Measurements from ENCODE around the gene DNM3.

The DNM3 gene

DNA sequence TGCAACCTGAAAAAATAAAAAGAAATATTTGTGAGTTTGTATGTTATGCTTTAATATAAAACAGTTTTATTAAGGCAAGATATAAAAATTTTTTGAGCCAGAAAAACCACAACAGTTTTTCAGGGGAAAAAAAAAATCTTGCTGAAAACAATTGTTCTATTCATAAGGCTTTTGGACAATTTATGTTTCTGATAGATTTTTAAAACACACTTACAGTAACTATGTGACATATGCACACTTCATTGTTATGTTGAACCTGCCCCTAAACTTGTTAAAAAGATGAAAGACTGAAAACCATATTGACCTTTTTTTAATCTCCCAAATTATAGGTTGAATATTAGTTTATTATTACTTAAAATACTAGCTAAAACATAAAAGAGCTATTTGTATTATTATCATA, 299.3 kb downstream of the DNM3 start:
- no peak for DNase-seq (ENCODE audit: low read depth)

DNA sequence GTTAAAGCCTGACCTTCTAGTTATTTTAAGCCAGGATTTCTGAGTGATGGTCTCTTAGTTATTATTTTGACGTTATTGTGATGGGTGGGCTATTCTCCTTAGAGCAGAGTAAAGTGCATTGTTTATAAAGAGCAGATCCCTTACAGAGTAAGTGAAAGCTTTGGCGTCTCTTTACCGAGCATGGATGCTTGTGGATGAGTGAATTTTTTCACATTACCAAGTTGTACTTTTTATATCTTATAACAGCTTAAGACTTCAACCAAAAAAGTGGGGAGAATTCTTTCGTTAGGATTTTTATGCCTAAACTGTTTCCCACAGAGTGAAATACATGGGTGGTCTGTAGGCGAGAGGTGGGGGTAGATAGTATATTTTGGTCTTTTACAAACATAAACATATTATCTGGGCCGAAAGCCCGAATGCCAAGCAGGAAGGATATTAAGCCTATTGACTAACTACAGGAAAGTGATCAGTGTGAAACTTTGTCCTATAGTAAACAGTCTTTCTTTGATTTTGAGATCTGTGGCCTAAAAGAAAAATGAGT, 300.1 kb downstream of the DNM3 start:
- no peak for DNase-seq (ENCODE audit: low read depth)

DNA sequence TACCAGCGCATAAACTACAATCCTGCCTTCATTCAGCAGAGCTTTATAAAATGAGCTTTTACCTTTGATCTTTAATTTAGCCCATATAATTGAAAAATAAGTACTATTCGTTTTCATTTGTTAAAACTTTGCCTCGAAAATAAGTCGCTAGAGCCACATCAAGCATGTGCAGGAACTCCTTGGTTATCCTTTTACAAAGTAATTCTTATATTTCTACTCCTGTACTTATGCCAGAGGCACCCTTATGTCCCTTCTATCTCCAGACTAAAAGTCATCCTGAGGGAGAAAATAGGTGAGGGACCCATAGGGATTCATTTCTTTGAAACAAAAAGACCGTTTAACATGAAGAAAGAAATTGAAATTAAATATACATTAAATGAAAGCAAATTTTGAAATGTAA, 301.0 kb downstream of the DNM3 start:
- no peak for DNase-seq (ENCODE audit: low read depth)

DNA sequence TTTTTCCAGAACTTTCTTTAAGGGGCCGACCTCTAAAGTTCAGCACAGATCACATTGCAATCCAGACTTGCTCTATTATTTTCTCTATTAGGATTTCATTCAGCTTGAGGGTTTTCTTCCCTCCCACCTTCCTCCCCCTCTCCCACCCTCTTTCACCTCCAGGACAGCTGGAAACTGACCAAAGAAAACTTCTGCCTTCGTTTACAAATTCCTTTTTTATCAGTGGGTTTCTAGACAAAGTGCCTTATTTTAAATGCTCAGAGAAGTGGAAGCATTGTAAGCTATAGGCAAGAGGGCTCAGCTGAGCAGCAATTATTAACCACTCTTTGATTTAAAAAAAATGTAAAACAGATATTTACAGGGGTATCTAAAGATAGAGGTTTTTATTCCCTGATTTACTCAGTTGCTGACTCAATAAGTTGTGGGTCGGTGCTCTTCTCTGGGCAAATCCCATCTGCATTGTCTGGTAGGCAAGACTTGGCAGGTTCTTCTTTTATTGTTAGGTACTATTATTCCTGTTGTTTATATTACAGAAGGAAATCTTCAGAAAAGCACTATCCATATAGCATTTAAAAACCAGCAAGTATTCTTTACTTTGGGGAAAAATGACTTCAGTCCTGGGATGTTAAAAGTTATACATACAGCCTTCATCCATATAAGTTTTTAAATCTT, 302.2 kb downstream of the DNM3 start:
- DNase-seq (ENCODE audit: low read depth) = no peak

DNA sequence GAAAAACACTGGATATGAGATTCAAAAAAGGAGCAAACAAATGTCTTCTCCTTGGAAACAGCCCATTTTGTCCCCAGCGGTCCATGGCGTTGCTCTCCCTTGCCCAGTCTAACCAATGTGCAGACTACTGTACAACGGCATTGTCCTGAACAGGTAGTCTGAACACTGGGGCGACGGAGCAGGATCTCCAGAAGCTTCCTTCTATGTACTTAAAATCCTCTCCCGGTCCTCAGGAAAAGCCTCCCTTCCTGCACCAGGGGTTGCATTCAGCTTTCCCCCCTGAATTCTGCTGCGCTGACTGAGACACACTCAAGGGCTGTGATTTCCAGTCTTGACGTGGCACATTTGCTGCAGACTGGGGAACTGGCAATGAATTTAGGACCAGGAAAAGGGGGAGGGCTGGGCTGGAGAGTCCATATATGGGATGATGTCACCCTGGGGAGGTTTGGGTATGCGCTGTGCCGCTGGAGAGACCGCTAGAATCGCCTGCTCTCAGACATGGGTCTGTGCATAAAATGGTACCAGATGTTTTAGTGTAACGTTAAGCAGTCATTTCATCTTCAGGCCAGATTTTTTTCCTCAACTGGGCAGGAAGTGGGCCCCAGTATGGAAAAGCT, 303.3 kb downstream of the DNM3 start:
- DNase-seq (ENCODE audit: low read depth) = peak; percentile 99

DNA sequence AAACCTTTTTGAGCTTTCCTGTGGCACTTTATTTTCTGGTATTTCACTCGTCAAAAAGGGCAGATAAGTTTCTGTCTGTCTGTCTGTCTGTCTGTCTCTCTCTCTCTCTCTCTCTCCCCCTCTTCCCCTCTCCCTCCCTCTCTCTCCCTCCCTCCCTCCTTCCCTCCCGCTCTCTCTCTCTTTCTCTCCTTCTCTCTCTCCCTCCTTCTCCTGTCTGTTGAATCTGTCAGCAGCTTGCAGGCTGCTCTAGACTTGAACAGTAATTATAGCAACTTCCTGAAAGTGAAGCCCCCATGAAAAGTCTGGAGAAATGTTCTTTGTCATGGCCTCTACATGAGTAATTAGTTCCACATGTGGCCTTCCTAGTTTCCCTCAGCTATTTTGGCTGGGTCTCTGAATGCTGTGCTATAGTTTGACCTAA, 303.9 kb downstream of the DNM3 start:
- DNase-seq (ENCODE audit: low read depth) = peak; percentile 41

DNA sequence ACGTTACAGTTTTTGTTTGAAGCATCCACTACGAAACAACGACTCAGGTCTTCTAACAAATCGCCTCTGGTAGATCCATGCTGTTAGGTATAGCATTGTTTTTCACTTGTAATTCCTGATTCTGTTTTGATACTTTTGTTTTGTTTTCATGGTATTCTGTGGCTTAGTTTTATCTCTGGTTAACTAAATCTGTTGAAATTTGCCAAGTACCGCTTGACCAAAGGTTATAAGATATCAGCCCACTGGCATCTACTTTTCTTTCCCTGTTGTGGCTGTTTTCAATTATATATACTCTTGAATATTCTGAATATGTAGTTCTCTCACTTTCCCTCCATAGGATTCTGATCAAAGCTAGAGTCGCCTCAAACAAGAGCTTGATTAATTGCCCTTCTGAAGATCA, 304.4 kb downstream of the DNM3 start:
- no peak for DNase-seq (ENCODE audit: low read depth)

DNA sequence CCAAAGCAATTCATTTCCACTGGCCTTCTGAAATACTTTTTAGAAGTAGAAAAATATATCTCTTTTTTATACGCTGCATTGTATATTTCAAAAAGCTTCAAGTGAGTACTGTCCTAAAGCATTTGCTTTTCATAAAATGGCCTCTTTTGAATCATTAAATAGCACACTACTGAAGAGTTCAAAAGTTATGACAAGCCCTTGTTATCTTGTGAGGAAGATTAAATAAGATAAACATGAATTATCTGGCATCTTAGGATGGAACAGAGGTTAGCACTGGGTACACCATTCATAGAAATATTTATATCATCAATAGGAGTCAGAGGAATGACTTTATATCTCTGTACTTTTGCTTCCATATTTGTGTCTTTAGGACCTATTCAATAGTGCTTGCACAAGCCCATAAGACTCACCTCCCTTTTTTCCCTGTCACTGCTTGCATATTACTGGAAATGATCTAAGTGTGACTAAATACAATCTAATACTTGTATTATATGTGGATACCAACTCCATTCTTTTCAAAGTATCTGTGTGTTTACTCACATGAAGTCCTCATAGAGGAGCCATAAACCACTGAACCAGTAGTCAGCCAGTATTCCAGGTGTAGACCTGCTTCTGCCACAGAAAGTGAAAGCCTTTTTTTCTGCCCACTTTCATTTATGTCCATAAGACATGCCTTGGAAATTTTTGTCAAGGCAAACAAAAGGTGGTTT, 305.0 kb downstream of the DNM3 start:
- no peak for DNase-seq (ENCODE audit: low read depth)

DNA sequence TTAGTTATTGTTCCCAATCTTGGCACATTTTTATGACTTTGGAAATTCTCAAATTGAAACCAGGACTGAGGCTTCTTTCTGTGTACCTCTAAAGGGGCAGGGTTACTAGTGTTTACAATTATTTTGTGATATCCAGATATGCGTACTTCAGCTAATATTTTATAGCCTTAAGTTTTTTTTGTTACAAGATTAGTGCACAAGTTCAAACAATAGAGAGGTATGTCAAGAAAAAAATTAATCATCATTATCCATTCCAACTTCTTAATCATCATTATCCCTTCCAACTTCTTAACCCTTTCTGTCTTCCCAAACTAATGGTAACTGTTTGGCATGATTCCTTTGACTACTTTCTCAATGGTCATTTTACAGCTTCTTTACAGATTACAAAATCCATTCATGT, 306.2 kb downstream of the DNM3 start:
- DNase-seq (ENCODE audit: low read depth) = no peak

DNA sequence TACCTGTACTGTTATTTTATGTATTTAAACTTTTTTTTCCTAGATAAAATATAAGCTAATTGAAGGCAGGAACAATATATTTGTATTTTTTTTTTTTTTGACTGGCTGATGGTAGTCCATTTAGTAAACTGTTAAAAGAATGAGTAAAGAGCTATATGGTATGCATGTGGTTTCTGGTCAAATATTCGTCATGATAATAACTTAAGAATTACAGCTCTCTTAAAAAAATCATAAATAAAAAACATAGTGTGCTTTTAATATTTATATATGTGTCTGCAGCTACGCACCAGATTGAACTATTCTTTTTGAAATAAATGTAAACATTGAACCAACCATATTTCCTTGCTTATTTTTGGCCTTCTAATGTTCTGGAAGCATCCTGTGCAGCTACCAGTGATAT, 306.9 kb downstream of the DNM3 start:
- DNase-seq (ENCODE audit: low read depth) = no peak

DNA sequence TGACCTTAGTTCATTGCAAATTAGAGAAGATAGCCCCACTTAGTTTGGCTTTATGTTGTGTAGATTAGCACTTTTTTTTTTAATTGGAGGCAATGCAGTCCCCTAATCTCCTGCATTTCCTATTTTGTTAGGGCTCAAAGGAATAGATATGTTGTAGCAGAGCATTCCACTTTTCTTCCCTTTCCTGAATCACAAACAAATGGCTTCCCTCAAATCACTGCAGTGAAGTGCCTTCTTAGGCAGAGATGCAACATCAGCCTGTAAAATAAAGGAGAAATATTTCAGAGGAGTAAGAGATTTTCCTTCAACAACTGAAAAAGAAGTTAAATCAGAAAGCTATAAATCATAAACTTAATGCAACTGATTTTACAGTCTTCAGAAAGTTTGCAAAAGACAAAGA, 307.4 kb downstream of the DNM3 start:
- DNase-seq (ENCODE audit: low read depth) = no peak

DNA sequence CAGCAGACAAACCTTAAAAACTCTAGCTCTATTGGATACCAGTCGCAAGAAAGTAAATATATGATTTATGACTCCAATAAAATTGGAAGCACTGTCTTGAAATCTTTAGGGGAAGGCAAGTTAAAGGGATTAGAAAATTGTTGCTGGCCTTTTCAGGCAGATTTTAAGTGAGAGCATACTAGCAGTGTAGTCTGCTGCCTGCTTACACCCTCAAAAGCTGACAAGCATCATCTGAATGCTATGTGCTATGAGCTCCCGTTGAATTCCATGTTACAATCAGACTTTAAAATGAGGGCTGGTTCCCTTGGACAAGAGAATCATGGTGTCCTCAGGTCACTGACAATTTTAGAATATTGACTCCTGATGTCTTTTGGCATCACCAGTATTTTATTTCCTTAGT, 308.0 kb downstream of the DNM3 start:
- DNase-seq (ENCODE audit: low read depth) = no peak

DNA sequence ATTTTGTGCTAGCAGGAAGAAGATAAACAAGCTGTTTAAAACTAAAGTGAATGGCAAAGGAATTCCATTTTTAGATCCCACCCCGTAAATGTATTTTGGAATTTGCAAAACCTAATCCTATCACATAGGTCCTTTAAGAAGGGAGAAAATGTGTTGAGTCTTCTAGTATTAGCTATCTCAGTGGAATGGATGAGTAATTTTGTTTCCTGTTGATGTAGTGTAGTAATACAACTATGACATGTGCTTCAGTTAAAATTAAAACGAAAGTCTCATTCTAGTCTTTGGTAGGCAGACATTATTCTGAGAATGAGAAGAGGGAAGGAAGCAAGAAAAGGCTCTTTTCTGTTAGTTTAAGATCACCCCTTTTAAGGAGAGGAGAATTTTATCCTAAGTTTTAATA, 313.3 kb downstream of the DNM3 start:
- DNase-seq (ENCODE audit: low read depth) = peak; percentile 63

DNA sequence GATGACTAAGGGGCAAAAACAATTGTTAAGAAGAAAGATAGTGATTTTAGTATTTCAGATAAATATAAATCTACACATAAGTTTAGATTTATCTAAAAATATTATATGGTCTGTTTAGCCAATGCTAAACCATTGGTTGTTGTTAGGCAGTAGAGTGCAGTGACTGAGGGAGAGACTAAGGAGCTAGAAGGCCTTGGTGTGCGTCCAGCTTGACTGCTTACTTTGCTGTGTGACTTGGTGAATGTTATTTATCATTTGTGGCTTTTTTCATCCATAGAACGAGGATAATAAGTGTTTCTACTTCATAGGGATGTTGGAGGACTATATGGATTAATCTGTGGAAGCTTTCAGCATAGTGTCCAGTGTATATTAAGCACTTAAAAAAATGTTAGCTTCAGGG, 314.5 kb downstream of the DNM3 start:
- no peak for DNase-seq (ENCODE audit: low read depth)

DNA sequence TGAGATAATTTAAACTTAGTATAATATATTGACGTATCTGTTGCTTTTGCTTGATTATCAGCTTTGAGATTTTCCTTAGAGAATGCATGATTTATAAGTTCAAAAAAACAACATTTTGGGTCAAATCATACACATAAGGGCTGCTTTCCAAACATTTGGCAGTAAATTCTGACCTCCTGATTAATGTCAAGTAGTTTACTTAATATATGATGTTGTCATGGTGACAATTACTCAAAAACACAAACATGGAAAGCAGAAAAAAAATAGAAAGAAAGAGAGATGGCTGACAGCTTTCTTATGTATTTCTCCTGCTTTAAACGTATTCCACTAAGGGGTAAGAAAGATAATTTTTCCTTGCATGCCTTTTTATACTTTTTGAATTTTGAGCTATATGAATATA, 320.9 kb downstream of the DNM3 start:
- DNase-seq (ENCODE audit: low read depth) = no peak

DNA sequence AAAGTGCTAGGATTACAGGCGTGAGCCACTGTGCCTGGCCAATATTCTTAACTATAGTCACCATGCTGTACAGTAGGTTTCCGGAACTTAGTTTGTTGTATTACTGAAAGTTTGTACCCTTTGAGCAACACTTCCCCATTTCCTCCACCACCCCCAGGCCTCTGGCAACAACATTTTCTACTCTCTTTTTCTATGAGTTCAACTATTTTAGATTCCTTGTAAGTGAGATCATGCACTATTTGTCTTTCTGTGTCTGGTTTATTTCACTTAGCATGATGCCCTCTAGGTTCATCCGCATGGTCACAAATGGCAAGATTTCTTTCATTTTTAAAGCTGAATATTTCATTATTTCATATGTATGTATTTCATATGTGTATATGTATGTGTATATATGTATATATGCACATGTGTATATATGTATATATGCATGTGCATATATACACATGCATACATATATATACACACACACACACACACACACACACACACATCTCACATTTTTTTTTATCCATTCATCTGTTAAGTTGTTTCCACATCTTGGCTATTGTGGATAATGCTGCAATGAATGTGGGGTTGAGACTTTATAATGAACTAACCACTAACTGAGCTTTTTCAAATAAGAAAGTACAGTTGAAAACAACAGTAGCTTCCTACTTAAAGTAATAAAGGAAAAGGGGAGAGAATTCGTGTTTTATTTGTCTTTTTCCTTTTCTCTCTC, 322.4 kb downstream of the DNM3 start:
- no peak for DNase-seq (ENCODE audit: low read depth)

DNA sequence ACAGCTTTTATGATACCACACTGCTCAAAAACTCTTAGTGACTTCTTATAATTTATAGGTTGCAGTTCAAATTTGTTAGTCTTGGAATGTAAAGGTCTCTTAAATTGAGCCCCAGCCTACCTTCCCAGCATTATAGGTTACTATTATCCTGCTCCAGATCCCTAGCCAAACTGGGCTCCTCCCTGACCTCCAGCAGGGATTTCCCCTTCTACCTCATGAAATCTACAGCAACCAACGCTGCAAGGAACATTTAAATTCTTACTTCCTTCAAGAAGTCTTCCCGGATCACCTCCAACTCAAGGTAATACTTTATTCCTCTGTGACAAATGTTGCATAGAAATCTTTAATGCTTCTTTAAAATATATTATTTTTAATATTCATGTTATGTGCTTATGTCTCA, 324.1 kb downstream of the DNM3 start:
- DNase-seq (ENCODE audit: low read depth) = no peak

DNA sequence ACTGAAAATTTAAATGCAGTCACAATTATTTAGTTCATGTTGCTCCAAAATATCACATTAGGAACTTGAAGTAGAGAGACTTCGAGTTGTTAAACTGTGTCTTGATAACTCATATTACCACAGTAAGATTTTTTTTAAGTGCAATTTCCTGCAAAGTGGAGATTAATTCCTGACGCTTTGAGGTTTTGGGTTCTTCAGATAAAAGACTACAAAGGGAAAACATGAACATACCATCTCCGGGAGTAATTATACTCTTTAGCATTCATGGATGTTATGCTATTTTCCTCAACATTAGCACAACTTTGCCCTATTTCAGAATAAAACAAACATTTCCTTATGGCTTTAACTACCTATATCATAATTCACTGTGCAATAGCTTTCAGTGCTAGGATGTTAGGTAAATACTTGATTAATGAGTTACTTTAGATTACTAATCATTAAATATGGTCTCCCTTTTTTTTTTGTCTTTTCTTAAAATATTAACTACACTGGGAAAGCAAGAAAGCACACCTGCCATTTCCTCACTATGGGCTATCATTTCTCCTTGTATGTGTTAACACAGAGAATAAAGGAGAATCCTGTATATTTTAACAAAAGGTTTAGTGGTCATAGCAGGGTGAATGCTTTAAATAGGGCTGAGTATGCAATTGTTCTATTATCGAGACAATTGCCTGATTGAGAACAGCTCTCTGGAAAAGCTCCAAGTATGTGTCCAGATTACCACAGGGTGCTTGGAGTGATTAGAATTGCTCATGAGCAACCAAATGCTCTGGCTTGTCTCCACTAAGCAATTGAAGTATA, 326.7 kb downstream of the DNM3 start:
- DNase-seq (ENCODE audit: low read depth) = peak; percentile 77

DNA sequence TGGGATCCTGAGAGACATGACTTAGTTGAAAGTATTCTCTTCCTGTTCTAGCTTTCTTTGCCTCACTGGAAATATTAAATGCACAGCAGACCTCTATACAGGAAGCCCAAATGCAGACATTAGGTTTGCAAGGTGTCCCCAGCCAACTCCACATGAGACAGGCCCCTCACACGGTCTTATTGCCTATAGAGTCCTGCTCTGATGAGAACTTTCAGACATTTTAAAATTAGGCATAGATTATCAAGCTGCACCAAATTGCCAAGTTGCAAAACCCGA, 327.2 kb downstream of the DNM3 start:
- DNase-seq (ENCODE audit: low read depth) = no peak

DNA sequence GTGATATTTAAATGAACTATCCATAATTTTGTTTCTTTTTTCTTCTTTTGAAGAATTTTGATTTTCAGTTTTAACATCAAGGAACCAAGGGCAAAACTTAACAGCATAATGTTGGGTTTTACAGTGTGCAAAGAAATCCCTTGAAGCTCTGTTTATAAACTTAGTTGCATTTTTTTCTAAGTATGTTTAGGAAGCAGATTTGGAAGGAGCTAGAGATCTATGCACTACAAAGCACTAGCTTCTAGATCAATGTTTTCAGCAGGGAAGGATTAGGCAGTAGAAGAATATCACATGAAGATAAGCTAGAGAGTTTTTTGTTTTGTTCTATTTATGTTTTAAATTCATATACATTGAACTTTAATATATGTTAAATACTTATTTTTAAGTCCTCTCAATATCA, 328.5 kb downstream of the DNM3 start:
- no peak for DNase-seq (ENCODE audit: low read depth)

DNA sequence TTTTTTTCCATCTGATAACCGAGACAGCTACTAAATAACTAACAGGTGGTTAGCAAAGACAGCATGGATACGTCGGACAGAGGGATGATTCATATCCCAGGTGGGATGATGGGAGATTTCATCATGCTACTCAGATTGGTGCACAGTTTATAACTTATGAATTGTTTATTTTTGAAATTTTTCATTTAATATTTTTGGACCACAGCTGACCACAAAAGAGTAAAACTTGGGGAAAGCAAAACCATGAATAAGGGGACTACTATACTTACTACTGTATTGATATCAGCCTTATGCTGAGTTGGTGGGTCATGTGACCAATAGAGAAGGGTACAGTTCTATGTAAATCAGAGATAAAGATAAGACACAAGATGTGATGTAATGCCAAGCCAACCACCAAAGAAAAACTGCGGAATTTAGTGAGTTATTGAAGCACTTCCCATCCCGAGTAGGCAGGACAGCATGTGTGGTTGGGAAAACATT, 331.1 kb downstream of the DNM3 start:
- no peak for DNase-seq (ENCODE audit: low read depth)

DNA sequence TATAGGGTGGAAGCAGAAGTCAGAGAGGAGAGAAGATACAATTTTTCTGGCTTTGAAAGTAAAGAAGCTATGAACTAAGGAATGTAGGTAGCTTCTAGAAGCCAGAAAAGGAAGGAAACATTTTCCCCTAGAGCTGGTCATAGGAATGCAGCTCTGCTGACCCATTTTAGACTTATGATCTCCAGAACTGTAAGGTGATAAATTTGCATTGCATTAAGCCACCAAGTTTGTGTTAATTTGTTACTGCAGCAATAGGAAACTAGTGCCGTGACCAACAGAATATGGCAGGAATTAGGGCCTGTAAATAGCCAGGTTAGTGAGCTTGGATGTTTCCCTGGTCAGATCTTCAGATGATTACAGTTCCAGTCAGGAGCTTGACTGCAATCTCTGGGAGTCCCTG, 334.9 kb downstream of the DNM3 start:
- DNase-seq (ENCODE audit: low read depth) = no peak
